Measurements from ENCODE around the gene CNN2. TPM values are rescaled to one million over a fixed set of nuclear protein-coding genes. Genes with fewer than 3 reads are reported as not detected.

The CNN2 gene
- total and polyA plus RNA-seq, 9 of the 15 experiments (the other 6 are each of a cell fraction or from before 2014, with no cell fraction given), result 12.1 to 174 (median 52.7) TPM

- TF ChIP-seq CREB3L1 (IDR thresholded peaks at IDR 0.05; ENCODE audit: borderline replicate concordance, low read depth) (peak; percentile 41; the same call in 1 of the 2 replicates), MYC (IDR thresholded peaks at IDR 0.05; ENCODE audit: low read depth, low read length) (peak; percentile 60), MYC (CRISPR knock-in tag; IDR thresholded peaks at IDR 0.05; ENCODE audit: borderline replicate concordance, low read depth) (no peak), PKNOX1 (IDR thresholded peaks at IDR 0.05) (no peak), CCNT2 (IDR thresholded peaks at IDR 0.05; ENCODE audit: borderline replicate concordance, extremely low read depth, insufficient read length, low read depth, low read length) (peak; percentile 89), FIP1L1 (IDR thresholded peaks at IDR 0.05; ENCODE audit: low read depth, low read length, poor library complexity, severe bottlenecking) (no peak), TCF7 (IDR thresholded peaks at IDR 0.05; ENCODE audit: borderline replicate concordance) (peak; percentile 24), MTF1 (CRISPR knock-in tag; IDR thresholded peaks at IDR 0.05; ENCODE audit: borderline replicate concordance) (no peak), MEIS2 (IDR thresholded peaks at IDR 0.05; ENCODE audit: partially characterized antibody) (no peak), BRD9 (IDR thresholded peaks at IDR 0.05; ENCODE audit: low read depth, partially characterized antibody) (no peak), C11orf30 (IDR thresholded peaks at IDR 0.05; ENCODE audit: low read depth) (no peak), MTA3 (IDR thresholded peaks at IDR 0.05; ENCODE audit: borderline replicate concordance) (no peak), CREM (IDR thresholded peaks at IDR 0.05; ENCODE audit: low read depth) (peak; percentile 80), ILF3 (IDR thresholded peaks at IDR 0.05; ENCODE audit: borderline replicate concordance) (no peak), TFAP4 (CRISPR knock-in tag; IDR thresholded peaks at IDR 0.05; ENCODE audit: borderline replicate concordance) (peak; percentile 45; the same call in 1 of the 2 replicates), ZNF253 (CRISPR knock-in tag; conservative IDR thresholded peaks at IDR 0.05) (no peak), ZBTB12 (CRISPR knock-in tag; IDR thresholded peaks at IDR 0.05) (no peak), MAFK (IDR thresholded peaks at IDR 0.05; ENCODE audit: low read length) (no peak), ZNF511 (CRISPR knock-in tag; IDR thresholded peaks at IDR 0.05) (no peak), ZNF77 (CRISPR knock-in tag; IDR thresholded peaks at IDR 0.05) (no peak)
Measured at GRCh38 chr19:1020868-1021425, 5.5 kb upstream of the CNN2 start, which contains the start of gene TMEM259 (continued).
